Activated naive CD4-positive, alpha-beta T cell treated with anti-CD3 and anti-CD28 coated beads, Interleukin-2, amount 10 ng/mL, durations not matched to agents 7 days and 5 days (primary cell): ENCODE data around the gene IGSF9B.
A peak's percentile ranks its signal among the peaks of the same experiment; 100 is the strongest.

Experiments
- CTCF ChIA-PET: fragments of 350-600 bp; sonication (Branson Sonifier 250); formaldehyde crosslinking; loops from one replicate; lab custom pipeline; 2021; ENCODE audit warnings: antibody characterized with exemption; lab: Charles Lee
- DNase-seq: peaks from one replicate; pipeline ENCODE4 v3.0.0-alpha.2; 2020
- H3K27ac Mint-ChIP-seq: one replicate; pipeline ENCODE4 v1.8.0; 2021; ENCODE audit warnings: mild to moderate bottlenecking, moderate library complexity, mixed read lengths
- H3K27me3 Mint-ChIP-seq: one replicate; pipeline ENCODE4 v1.8.0; 2021; ENCODE audit warnings: mild to moderate bottlenecking, mixed read lengths
- H3K36me3 Mint-ChIP-seq: one replicate; pipeline ENCODE4 v1.8.0; 2021; ENCODE audit warnings: mixed read lengths
- H3K4me1 Mint-ChIP-seq: one replicate; pipeline ENCODE4 v1.8.0; 2021; ENCODE audit warnings: mixed read lengths
- H3K4me3 Mint-ChIP-seq: one replicate; pipeline ENCODE4 v1.8.0; 2021; ENCODE audit warnings: mild to moderate bottlenecking, moderate library complexity, mixed read lengths
- H3K9me3 Mint-ChIP-seq: one replicate; pipeline ENCODE4 v1.8.0; 2021; ENCODE audit warnings: mixed read lengths

The IGSF9B gene

GRCh38 chr11:133896028-133896427 is 60.7 kb downstream of the IGSF9B start:
- Mint-ChIP-seq H3K9me3 (no peaks in the 10 kb centered on the region), H3K4me3 (no peak overlapping the region), H3K27me3 (peaks cover 21% of the 10 kb centered on the region), H3K4me1 (peaks cover 5% of the 10 kb centered on the region), H3K36me3 (peaks cover 12% of the 10 kb centered on the region), H3K27ac (peak overlapping the region; percentile 25)
- CTCF ChIA-PET = no interaction called here
- no peak for DNase-seq

- Mint-ChIP-seq H3K4me1 (peaks cover 5% of the 10 kb centered on the region), H3K27ac (no peak overlapping the region), H3K4me3 (no peak overlapping the region), H3K27me3 (peaks cover 26% of the 10 kb centered on the region), H3K36me3 (peaks cover 12% of the 10 kb centered on the region), H3K9me3 (no peaks in the 10 kb centered on the region)
- CTCF ChIA-PET = no interaction called here
- no peak for DNase-seq
Measured at GRCh38 chr11:133895551-133895950, 61.2 kb downstream of the IGSF9B start.

- Mint-ChIP-seq H3K36me3 (peaks cover 12% of the 10 kb centered on the region), H3K4me3 (no peak overlapping the region), H3K9me3 (no peaks in the 10 kb centered on the region), H3K27ac (peak overlapping the region; percentile 57), H3K27me3 (peaks cover 30% of the 10 kb centered on the region), H3K4me1 (peaks cover 5% of the 10 kb centered on the region)
- no peak for DNase-seq
- CTCF ChIA-PET = no interaction called here
Measured at GRCh38 chr11:133895061-133895479, 61.7 kb downstream of the IGSF9B start.

DNA sequence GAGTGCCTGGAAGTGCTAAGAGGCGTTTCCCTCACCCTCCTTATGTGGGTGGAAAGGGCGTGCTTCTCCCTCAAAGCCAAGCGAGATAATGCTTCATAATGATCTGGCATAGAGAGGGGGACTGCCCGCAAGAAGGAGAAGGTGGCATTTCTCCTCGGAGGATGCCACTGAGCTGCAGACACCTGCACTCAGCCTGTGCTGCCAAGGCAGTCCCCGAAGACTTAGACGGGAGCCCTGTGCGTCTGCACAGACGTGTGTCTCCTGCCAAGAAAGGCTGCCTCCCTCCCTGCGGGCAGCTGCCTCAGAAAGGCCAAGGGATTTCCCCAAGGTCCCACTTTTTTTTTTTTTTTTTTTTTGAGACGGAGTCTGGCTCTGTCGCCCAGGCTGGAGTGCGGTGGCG is 63.4 kb downstream of the IGSF9B start:
- peaks cover 9% of the 10 kb centered on the region for H3K36me3 Mint-ChIP-seq
- no peaks in the 10 kb centered on the region for H3K9me3 Mint-ChIP-seq
- CTCF ChIA-PET = no interaction called here
- H3K4me1 Mint-ChIP-seq = no peaks in the 10 kb centered on the region
- H3K27ac Mint-ChIP-seq = no peak overlapping the region
- peaks cover 39% of the 10 kb centered on the region for H3K27me3 Mint-ChIP-seq
- H3K4me3 Mint-ChIP-seq = no peak overlapping the region
- DNase-seq = no peak

DNA sequence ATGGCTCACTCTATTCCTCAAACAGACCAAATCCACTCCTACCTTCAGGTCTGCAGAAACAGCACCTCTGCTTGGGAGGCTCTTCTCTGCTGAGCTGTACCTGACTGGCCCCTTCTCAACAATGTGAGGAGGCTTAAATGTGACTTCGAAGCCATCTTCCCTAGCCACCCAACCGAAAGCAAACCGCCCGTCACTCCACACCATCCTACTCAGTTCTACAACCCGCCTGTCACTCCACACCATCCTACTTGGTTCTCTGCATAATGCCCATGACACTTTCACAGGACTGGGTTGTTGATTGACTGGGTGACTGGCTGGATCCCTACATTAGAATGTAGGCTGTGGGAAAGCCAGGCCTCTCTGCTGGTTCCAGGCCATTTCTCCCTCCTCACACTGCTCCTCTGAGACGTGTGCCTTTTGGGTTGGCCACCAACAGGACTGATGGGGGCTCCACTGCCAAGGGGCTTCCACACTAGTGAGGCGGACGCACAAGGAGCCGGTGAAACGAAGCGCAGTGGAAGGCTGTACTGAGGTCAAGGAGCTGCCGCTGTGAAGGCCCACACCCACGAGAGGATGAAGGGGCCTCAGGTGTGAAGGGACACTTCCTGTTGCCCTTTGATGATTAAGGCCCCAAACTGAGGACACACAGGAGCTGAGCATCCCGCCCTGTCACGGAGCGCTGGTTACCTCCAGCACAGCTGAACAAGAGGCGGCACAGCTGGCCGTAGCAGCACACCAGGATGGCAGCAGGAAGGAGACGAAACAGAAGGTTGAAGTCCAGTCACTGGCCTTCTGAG is 64.0 kb downstream of the IGSF9B start:
- Mint-ChIP-seq H3K36me3 (peaks cover 6% of the 10 kb centered on the region), H3K9me3 (no peaks in the 10 kb centered on the region), H3K27me3 (peaks cover 42% of the 10 kb centered on the region), H3K4me1 (no peaks in the 10 kb centered on the region), H3K27ac (no peak overlapping the region), H3K4me3 (no peak overlapping the region)
- no peak for DNase-seq
- CTCF ChIA-PET = no interaction called here

GRCh38 chr11:133892126-133892525 is 64.6 kb downstream of the IGSF9B start:
- no peak overlapping the region for H3K4me3 Mint-ChIP-seq
- no peaks in the 10 kb centered on the region for H3K4me1 Mint-ChIP-seq
- no peak overlapping the region for H3K27ac Mint-ChIP-seq
- no peak for DNase-seq
- H3K27me3 Mint-ChIP-seq = peaks cover 48% of the 10 kb centered on the region
- no peaks in the 10 kb centered on the region for H3K9me3 Mint-ChIP-seq
- CTCF ChIA-PET = no interaction called here
- H3K36me3 Mint-ChIP-seq = peaks cover under 1% of the 10 kb centered on the region

GRCh38 chr11:133889893-133890292 is 66.9 kb downstream of the IGSF9B start:
- CTCF ChIA-PET = no interaction called here
- H3K27ac Mint-ChIP-seq = no peak overlapping the region
- H3K4me3 Mint-ChIP-seq = no peak overlapping the region
- no peaks in the 10 kb centered on the region for H3K36me3 Mint-ChIP-seq
- DNase-seq = no peak
- peaks cover 63% of the 10 kb centered on the region for H3K27me3 Mint-ChIP-seq
- no peaks in the 10 kb centered on the region for H3K9me3 Mint-ChIP-seq
- H3K4me1 Mint-ChIP-seq = no peaks in the 10 kb centered on the region

DNA sequence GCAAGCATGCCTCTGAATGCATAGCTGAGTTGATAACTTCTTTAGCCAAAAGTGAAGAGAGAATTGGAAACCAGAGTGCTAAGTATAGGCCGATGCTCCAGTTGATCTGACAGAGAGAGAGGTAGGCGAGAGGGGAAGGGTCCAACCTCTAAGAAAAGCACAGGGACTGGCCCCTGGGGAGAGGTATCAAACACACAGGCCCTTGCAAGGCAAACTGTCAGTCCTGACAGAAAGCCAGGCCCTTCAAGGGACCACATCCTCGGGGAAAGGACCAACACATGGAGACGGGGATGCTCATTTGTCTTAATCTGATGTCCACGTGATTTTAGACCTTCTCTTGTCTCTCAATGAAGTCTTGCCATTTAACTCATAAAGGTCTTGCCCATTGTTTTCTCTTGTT is 67.6 kb downstream of the IGSF9B start:
- peaks cover 70% of the 10 kb centered on the region for H3K27me3 Mint-ChIP-seq
- CTCF ChIA-PET = no interaction called here
- H3K9me3 Mint-ChIP-seq = no peaks in the 10 kb centered on the region
- no peak for DNase-seq
- H3K4me3 Mint-ChIP-seq = no peak overlapping the region
- H3K27ac Mint-ChIP-seq = no peak overlapping the region
- no peaks in the 10 kb centered on the region for H3K36me3 Mint-ChIP-seq
- no peaks in the 10 kb centered on the region for H3K4me1 Mint-ChIP-seq

GRCh38 chr11:133887692-133888332 is 69.0 kb downstream of the IGSF9B start:
- no peaks in the 10 kb centered on the region for H3K4me1 Mint-ChIP-seq
- no peaks in the 10 kb centered on the region for H3K36me3 Mint-ChIP-seq
- peaks cover 67% of the 10 kb centered on the region for H3K27me3 Mint-ChIP-seq
- no peaks in the 10 kb centered on the region for H3K9me3 Mint-ChIP-seq
- no peak for DNase-seq
- H3K4me3 Mint-ChIP-seq = no peak overlapping the region
- H3K27ac Mint-ChIP-seq = no peak overlapping the region
- CTCF ChIA-PET = no interaction called here

DNA sequence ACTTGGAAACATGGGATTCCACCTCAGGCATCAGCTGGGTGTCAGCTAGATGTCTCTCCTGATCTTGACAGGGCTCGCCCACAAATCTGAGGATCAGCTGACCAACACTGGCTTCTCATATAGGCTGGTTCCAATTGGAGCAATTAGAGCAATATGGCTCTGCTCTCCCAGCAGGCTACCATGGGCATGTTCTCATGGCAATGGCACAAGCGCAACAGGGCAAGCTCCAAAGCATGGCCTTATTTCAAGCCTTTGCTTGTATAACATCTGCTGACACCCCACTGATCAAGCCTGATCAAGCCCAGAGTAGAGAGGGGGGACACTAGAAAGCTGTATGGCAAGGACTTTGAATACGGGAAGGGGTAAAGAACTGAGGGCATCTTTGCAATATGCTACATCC is 70.7 kb downstream of the IGSF9B start:
- peaks cover 5% of the 10 kb centered on the region for H3K9me3 Mint-ChIP-seq
- no peaks in the 10 kb centered on the region for H3K4me1 Mint-ChIP-seq
- no peak overlapping the region for H3K4me3 Mint-ChIP-seq
- H3K27ac Mint-ChIP-seq = no peak overlapping the region
- H3K36me3 Mint-ChIP-seq = no peaks in the 10 kb centered on the region
- no peak for DNase-seq
- peaks cover 50% of the 10 kb centered on the region for H3K27me3 Mint-ChIP-seq
- CTCF ChIA-PET = no interaction called here

DNA sequence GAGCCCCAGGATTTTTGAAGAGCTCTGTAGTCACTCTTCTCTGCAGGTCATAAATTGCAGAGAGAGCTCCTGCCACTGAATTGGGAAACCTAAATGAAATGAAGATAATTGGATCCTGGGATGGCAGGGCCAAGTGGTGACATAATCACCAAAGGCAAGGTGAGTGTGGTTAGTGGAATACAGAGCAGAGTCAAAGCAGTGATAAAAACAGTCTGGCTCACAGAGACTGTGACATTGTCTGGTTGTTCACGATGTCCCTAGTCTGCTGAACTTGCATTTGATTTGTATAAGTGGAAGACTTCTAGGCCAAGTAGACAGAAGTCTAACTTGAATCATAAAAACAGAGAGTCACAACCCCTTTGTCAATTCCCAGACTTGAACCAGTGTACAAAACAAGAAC is 84.6 kb downstream of the IGSF9B start:
- no peaks in the 10 kb centered on the region for H3K36me3 Mint-ChIP-seq
- no peak overlapping the region for H3K27ac Mint-ChIP-seq
- DNase-seq = no peak
- peaks cover 4% of the 10 kb centered on the region for H3K27me3 Mint-ChIP-seq
- H3K9me3 Mint-ChIP-seq = no peaks in the 10 kb centered on the region
- H3K4me1 Mint-ChIP-seq = no peaks in the 10 kb centered on the region
- H3K4me3 Mint-ChIP-seq = no peak overlapping the region
- CTCF ChIA-PET = no interaction called here

DNA sequence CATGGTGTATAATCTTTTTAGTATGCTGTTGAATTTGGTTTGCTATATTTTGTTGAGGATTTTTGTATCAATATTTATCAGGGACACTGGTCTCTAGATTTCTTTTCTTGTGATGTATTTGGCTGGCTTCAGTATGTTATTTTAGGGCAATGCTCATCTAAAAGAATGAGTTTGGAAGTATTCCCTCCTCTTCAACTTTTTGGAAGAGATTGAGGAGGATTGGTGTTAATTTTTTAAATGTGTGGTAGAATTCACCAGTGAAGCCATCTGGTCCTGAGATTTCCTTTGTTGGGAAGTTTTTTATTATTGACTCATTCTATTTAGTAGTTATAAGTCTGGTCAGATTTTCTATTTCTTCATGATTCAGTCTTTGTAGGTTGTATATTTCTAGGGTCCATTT is 89.3 kb downstream of the IGSF9B start:
- no peak overlapping the region for H3K27ac Mint-ChIP-seq
- no peak for DNase-seq
- no peak overlapping the region for H3K4me3 Mint-ChIP-seq
- CTCF ChIA-PET = no interaction called here
- H3K9me3 Mint-ChIP-seq = no peaks in the 10 kb centered on the region
- H3K36me3 Mint-ChIP-seq = no peaks in the 10 kb centered on the region
- H3K27me3 Mint-ChIP-seq = peaks cover 2% of the 10 kb centered on the region
- H3K4me1 Mint-ChIP-seq = no peaks in the 10 kb centered on the region

- H3K9me3 Mint-ChIP-seq = no peaks in the 10 kb centered on the region
- CTCF ChIA-PET = no interaction called here
- H3K27me3 Mint-ChIP-seq = peaks cover 7% of the 10 kb centered on the region
- no peak overlapping the region for H3K27ac Mint-ChIP-seq
- no peak overlapping the region for H3K4me3 Mint-ChIP-seq
- no peaks in the 10 kb centered on the region for H3K36me3 Mint-ChIP-seq
- no peaks in the 10 kb centered on the region for H3K4me1 Mint-ChIP-seq
- DNase-seq = no peak
Measured at GRCh38 chr11:133865466-133865865, 91.3 kb downstream of the IGSF9B start.

DNA sequence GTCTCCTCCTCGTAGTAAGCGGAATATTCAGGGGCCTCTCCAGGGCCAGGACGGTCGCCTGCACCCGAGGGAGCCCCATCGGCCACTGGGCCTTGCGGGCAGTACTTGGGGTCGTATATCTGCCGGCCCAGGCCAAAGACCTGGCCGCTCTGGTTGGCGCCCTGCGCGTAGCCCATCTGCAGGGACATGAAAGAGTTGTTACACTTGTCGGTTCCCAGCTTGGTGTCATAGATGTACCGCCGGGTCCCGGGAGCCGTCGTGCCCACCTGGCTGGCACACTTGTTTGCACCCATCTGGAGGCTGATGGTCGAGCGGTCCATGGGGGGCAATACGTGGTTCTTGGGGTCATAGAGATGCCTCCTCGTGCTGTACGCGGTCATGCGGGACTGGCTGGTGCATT is 92.0 kb downstream of the IGSF9B start:
- DNase-seq = no peak
- Mint-ChIP-seq H3K36me3 (no peaks in the 10 kb centered on the region), H3K27ac (no peak overlapping the region), H3K27me3 (peaks cover 12% of the 10 kb centered on the region), H3K4me3 (no peak overlapping the region), H3K9me3 (no peaks in the 10 kb centered on the region), H3K4me1 (no peaks in the 10 kb centered on the region)
- CTCF ChIA-PET = no interaction called here

DNA sequence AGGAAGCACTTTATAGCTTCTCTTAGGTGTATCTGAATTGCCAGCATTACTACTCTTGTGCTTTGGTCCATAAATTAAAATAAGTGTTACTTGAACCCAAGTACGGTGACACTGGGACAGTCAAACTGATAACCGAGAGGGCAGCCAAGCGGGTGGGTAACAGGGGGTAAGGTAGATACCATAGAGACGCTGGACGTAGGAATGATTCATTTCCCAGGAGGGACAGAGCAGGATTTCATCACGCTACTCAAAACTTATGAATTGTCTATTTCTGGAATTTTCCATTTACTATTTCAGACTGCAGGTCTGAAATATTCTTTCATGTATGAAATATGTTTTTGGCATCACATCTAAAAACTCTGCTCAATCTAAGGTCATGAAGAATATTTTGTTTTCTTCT is 96.6 kb downstream of the IGSF9B start:
- no peaks in the 10 kb centered on the region for H3K9me3 Mint-ChIP-seq
- no peak overlapping the region for H3K27ac Mint-ChIP-seq
- DNase-seq = no peak
- no peaks in the 10 kb centered on the region for H3K36me3 Mint-ChIP-seq
- H3K4me1 Mint-ChIP-seq = no peaks in the 10 kb centered on the region
- CTCF ChIA-PET = no interaction called here
- H3K27me3 Mint-ChIP-seq = peaks cover 20% of the 10 kb centered on the region
- no peak overlapping the region for H3K4me3 Mint-ChIP-seq
